ENCODE measurements around the gene MYBPC1.

- TF ChIP-seq CTCF (conservative IDR thresholded peaks at IDR 0.05; ENCODE audit: low read depth, low read length), result no peak
- no peak for TF ChIP-seq USF2 (IDR thresholded peaks at IDR 0.05; ENCODE audit: low read depth, low read length)
These were observed 58.3 kb downstream of the MYBPC1 start for GRCh38 chr12:101653030-101653429.

All from IMR-90 (cell line).